Measurements from ENCODE around the gene ANKS1B.

ANKS1B gene

GRCh38 chr12:98783420-98783819, 1201.3 kb downstream of the ANKS1B start:
- Histone ChIP-seq H3K36me3 (no peaks in the 10 kb centered on the region), H3K27me3 (ENCODE audit: insufficient read depth, low read depth, severe bottlenecking) (no peaks in the 10 kb centered on the region)

GRCh38 chr12:98780261-98780660, 1204.5 kb downstream of the ANKS1B start:
- TF ChIP-seq CTCF (IDR thresholded peaks at IDR 0.05; ENCODE audit: low read depth, low read length), result no peak
- no peak overlapping the region for H3K27ac ChIP-seq
- no peak overlapping the region for H3K4me3 ChIP-seq (ENCODE audit: low read depth, low read length)
- no peaks in the 10 kb centered on the region for H3K27me3 ChIP-seq (ENCODE audit: insufficient read depth, low read depth, severe bottlenecking)
- H3K9me3 ChIP-seq (ENCODE audit: severe bottlenecking), result no peaks in the 10 kb centered on the region
- H3K36me3 ChIP-seq, result no peaks in the 10 kb centered on the region
- no peak for DNase-seq

More at GRCh38 chr12:98783420-98783819, 1201.3 kb downstream of the ANKS1B start:
- Histone ChIP-seq H3K9me3 (ENCODE audit: severe bottlenecking) (no peaks in the 10 kb centered on the region), H3K27ac (no peak overlapping the region), H3K4me3 (ENCODE audit: low read depth, low read length) (no peak overlapping the region)
- no peak for TF ChIP-seq CTCF (IDR thresholded peaks at IDR 0.05; ENCODE audit: low read depth, low read length)
- no peak for DNase-seq

GRCh38 chr12:98772818-98773217, 1211.9 kb downstream of the ANKS1B start:
- no peak for DNase-seq
- Histone ChIP-seq H3K36me3 (no peaks in the 10 kb centered on the region), H3K9me3 (ENCODE audit: severe bottlenecking) (no peaks in the 10 kb centered on the region), H3K4me3 (ENCODE audit: low read depth, low read length) (no peak overlapping the region), H3K27me3 (ENCODE audit: insufficient read depth, low read depth, severe bottlenecking) (no peaks in the 10 kb centered on the region), H3K27ac (no peak overlapping the region)
- TF ChIP-seq CTCF (IDR thresholded peaks at IDR 0.05; ENCODE audit: low read depth, low read length), result no peak

GRCh38 chr12:98771811-98772752, 1212.7 kb downstream of the ANKS1B start:
- no peak for DNase-seq
- H3K36me3 ChIP-seq, result no peaks in the 10 kb centered on the region
- H3K27me3 ChIP-seq (ENCODE audit: insufficient read depth, low read depth, severe bottlenecking), result no peaks in the 10 kb centered on the region
- TF ChIP-seq CTCF (IDR thresholded peaks at IDR 0.05; ENCODE audit: low read depth, low read length), result no peak
- no peaks in the 10 kb centered on the region for H3K9me3 ChIP-seq (ENCODE audit: severe bottlenecking)
- no peak overlapping the region for H3K27ac ChIP-seq
- H3K4me3 ChIP-seq (ENCODE audit: low read depth, low read length), result no peak overlapping the region

GRCh38 chr12:98770230-98770629, 1214.5 kb downstream of the ANKS1B start:
- Histone ChIP-seq H3K27ac (no peak overlapping the region), H3K27me3 (ENCODE audit: insufficient read depth, low read depth, severe bottlenecking) (no peaks in the 10 kb centered on the region), H3K36me3 (no peaks in the 10 kb centered on the region), H3K4me3 (ENCODE audit: low read depth, low read length) (no peak overlapping the region), H3K9me3 (ENCODE audit: severe bottlenecking) (no peaks in the 10 kb centered on the region)
- no peak for TF ChIP-seq CTCF (IDR thresholded peaks at IDR 0.05; ENCODE audit: low read depth, low read length)
- DNase-seq, result no peak
